GM18508 (cell line): Measurements from ENCODE around the gene SNHG17.
"Not testable (repeated sequence)": the region's sequence is repeated elsewhere in the genome, so short reads cannot be mapped to it uniquely, and the experiment has no call there.

Experiments used
- ATAC-seq: cut with Tn5 transposase; IDR thresholded peaks from one replicate; pipeline ENCODE4 v1.9.1; 2021; ENCODE audit warnings: moderate number of reproducible peaks; ENCODE audit not compliant: insufficient read depth, unreplicated experiment

SNHG17 gene

DNA sequence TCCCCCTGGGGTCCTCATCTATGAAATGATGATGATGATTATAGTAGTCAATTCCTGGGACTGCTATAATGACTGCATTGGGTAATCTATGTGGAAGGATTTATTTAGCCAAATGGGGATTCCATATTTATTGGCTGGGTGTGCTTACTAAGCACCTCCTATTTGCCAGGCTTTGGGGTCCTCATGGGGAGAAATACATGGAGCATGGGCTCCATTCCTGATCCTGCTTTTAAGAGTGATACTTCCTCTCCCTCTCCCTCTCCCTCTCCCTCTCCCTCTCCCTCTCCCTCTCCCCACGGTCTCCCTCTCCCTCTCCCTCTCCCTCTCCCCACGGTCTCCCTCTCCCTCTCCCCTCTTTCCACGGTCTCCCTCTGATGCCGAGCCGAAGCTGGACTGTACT lies 57.3 kb downstream of the SNHG17 start:
- ATAC-seq, result not testable (repeated sequence)

DNA sequence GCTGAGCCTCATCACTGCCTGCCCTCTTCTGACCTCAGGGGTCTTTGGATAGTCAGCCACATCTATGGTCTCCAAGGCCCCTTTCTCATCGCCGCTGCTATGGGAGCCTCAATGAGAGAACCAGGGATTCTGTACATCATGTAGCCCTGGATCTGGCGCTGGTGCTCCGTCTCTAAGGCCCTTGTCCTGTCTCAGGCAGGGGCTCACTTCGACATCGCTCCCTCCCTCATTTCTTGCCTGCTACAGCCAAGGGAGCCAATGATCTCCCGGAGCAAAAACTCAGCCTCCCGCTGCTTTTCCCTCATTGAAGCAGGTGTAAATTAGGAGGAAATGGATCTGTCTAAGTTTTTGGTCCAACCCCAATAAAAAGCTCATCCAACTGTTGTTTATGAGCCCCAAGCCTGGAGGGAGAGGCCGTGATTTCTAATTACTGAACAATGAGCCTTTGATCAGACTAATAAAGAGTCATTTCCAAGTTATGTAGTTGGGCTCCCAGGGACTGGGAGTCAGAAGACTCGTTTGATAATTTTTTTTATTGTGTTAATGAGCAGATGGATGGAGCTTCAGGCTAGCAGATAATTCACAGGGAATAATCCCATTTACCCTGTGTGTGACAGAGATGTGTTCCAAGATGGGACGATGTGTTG lies 58.0 kb downstream of the SNHG17 start:
- ATAC-seq, result no peak

DNA sequence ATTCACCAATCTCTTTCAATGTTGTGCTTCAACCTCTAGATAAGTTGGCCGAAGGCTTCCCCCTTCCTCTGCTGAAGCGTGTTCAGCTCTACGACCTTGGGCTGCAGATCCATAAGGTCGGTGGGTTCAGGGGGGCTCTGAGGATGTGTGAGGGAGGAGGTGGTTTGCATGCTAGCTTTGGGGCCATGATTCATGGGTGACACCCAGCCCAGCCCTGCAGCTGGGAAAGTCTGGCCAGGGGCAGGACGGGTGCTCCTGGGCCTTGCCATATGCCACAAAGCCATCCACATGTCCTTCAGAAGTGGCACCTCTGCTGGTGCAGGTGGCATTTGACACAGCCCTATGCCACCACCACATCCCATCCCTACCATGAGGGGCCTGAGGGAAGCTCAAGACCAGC lies 61.2 kb downstream of the SNHG17 start:
- ATAC-seq, result no peak

DNA sequence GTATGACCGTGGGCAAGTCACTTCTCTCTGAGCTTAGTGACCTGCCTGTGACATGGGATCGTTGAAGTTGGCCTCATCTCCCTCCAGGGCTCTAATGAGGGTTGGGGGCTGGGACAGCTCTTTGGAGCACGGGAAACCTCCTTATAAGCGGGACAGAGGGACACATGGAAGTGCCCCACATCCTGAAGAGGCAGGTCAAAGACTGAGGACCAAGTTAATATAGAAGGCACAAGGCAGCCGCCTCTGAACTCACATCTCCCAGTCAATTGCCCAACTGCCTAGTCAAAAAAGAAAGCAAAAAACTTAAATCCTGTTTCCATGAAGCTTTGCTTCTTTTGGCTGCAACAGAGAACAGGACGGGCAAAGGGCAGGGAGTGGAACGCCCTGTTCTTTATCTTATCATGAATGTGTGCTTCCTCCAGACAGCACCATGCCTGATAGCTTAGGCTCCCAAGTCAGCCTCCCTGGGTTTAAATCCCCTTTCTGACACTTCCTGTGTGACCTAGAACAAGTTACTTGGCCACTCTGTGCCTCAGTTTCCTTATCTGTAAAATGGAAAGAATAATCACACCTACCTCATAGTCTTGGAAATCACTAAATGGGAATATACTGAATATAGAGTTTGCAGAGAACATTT lies 61.8 kb downstream of the SNHG17 start:
- no peak for ATAC-seq

DNA sequence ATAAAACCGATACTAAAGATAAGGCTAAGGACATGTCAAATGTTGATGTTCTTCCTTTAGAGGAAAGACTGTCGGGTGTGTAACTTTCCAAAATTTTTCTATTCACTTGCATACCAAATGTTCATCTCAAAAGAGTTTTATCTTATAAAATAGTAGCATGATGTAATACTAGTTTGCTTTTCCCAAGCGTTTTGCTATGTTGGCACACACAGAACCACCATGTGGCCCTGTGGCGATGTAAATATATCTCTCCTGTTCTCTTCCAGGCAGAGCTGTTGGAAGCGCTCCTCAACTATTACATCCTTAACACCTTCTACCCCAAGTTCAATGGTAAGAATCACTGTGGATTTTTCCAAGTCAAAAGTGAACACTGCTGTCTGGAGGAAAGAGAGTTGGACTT lies 62.3 kb downstream of the SNHG17 start:
- ATAC-seq, result no peak
